Measurements from ENCODE around the gene ZYG11B. TPM values are rescaled to one million over a fixed set of nuclear protein-coding genes. Genes with fewer than 3 reads are reported as not detected.

The ZYG11B gene
- total and polyA plus RNA-seq, 2 experiments from 2014 or later, result 5.4 to 34.4 TPM

DNA sequence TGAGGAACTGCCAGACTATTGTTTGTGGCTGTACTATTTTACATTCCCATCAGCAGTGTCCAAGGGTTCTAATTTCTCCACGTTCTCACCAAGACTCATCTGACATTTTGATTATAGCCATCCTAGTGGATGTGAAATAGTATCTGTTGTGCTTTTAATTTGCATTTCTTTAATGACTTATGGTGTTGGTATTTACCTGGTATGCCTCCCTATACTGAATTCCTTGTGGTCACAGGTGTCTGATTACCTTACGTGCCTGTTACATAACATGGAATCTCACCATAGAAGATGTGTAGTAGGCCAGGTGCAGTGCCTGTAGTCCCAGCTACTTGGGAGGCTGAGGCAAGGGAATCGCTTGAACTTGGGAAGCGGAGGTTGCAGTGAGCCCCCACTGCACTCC lies 129.8 kb downstream of the ZYG11B start:
- no peaks in the 10 kb centered on the region for H3K9me2 ChIP-seq (replicated peaks; ENCODE audit: insufficient read depth)
- no peaks in the 10 kb centered on the region for H3K4me1 ChIP-seq (ENCODE audit: insufficient read depth)
- no peak overlapping the region for H3K4me3 ChIP-seq
- H4K20me1 ChIP-seq (ENCODE audit: insufficient read depth, poor library complexity, severe bottlenecking), result no peaks in the 10 kb centered on the region
- H3K9me3 ChIP-seq (ENCODE audit: low read depth), result no peaks in the 10 kb centered on the region
- TF ChIP-seq, protein P1, sequence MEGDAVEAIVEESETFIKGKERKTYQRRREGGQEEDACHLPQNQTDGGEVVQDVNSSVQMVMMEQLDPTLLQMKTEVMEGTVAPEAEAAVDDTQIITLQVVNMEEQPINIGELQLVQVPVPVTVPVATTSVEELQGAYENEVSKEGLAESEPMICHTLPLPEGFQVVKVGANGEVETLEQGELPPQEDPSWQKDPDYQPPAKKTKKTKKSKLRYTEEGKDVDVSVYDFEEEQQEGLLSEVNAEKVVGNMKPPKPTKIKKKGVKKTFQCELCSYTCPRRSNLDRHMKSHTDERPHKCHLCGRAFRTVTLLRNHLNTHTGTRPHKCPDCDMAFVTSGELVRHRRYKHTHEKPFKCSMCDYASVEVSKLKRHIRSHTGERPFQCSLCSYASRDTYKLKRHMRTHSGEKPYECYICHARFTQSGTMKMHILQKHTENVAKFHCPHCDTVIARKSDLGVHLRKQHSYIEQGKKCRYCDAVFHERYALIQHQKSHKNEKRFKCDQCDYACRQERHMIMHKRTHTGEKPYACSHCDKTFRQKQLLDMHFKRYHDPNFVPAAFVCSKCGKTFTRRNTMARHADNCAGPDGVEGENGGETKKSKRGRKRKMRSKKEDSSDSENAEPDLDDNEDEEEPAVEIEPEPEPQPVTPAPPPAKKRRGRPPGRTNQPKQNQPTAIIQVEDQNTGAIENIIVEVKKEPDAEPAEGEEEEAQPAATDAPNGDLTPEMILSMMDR (IDR thresholded peaks at IDR 0.05; ENCODE audit: poor library complexity), result no peak
- TF ChIP-seq EZH2phosphoT487 (IDR thresholded peaks at IDR 0.05; ENCODE audit: low read depth, severe bottlenecking, unreplicated experiment) (no peak), EZH2 (IDR thresholded peaks at IDR 0.05; ENCODE audit: borderline replicate concordance) (no peak)
- 97% methylated on average over 4 of the region's 4 CpGs for WGBS (ENCODE audit: low lambda C conversion rate, missing lambda C conversion rate)
- no peak overlapping the region for H3K27ac ChIP-seq
- H3K4me2 ChIP-seq, result no peak overlapping the region
- H3K79me2 ChIP-seq, result no peaks in the 10 kb centered on the region
- no peak overlapping the region for H2AFZ ChIP-seq
- H3K36me3 ChIP-seq (replicated peaks; ENCODE audit: insufficient read depth, low read depth), result no peaks in the 10 kb centered on the region
- DNase-seq (ENCODE audit: low spot score), result no peak
- no peaks in the 10 kb centered on the region for H3K27me3 ChIP-seq

DNA sequence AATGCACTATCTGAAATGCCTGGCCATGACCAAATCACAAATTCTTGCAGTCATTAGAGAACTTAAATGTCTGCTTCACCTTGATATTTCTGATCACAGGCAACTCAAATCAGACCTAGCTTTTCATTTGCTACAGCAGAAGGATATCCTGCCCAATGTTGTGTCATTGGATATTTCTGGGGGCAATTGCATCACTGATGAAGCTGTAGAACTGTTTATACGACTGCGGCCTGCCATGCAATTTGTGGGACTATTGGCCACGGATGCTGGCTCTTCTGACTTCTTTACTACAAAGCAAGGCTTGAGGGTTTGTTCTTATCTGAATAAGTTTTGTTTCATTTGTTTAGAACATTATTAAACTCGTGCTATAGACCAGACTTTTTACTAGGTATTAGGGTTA lies 131.2 kb downstream of the ZYG11B start:
- DNase-seq (ENCODE audit: low spot score), result no peak
- Histone ChIP-seq H3K27ac (no peak overlapping the region), H3K79me2 (no peaks in the 10 kb centered on the region), H3K36me3 (replicated peaks; ENCODE audit: insufficient read depth, low read depth) (no peaks in the 10 kb centered on the region), H3K4me3 (no peak overlapping the region), H3K4me1 (ENCODE audit: insufficient read depth) (no peaks in the 10 kb centered on the region), H3K27me3 (no peaks in the 10 kb centered on the region), H3K4me2 (no peak overlapping the region), H3K9me3 (ENCODE audit: low read depth) (no peaks in the 10 kb centered on the region), H2AFZ (no peak overlapping the region), H3K9me2 (replicated peaks; ENCODE audit: insufficient read depth) (no peaks in the 10 kb centered on the region), H4K20me1 (ENCODE audit: insufficient read depth, poor library complexity, severe bottlenecking) (no peaks in the 10 kb centered on the region)
- TF ChIP-seq EZH2 (IDR thresholded peaks at IDR 0.05; ENCODE audit: borderline replicate concordance) (no peak), EZH2phosphoT487 (IDR thresholded peaks at IDR 0.05; ENCODE audit: low read depth, severe bottlenecking, unreplicated experiment) (no peak)
- TF ChIP-seq, protein P1 (IDR thresholded peaks at IDR 0.05; ENCODE audit: poor library complexity), result no peak
- WGBS (ENCODE audit: low lambda C conversion rate, missing lambda C conversion rate), result 80% methylated on average over 4 of the region's 4 CpGs

DNA sequence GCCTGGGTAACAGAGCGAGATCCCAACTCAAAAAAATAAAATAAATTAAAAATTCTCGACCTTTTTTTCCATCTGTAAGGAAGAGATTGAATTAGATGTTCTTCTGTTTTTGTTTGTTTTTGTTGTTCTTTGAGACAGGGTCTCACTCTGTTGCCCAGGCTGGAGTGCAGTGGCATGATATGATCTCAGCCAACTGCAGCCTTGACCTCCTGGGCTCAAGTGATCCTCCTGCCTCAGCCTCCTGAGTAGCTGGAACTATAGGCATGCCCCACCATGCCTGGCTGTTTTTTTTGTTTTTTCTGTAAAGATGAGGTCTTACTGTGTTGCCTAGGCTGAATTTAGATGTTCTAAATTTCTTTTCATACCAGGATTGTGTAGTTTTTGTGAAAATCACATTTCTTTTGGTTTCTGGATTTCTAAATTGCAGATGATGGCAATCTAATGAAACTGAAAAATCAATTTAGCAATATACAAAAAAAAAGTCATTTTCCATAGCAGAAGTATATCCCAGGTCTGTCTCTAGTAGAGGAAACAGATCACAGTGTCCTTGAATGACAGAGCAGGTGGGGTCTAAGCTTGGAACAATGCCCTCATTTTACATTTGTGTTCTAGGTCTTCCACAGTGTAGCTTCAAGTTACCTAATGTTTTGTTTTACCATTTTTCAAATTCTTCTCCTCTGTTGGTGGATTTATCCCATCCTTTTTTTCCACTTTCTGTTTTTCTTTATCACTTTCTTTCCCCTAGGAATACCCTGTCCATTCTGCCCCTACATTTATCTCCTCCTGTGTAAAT lies 136.6 kb downstream of the ZYG11B start:
- DNase-seq (ENCODE audit: low spot score), result no peak
- TF ChIP-seq, protein P1 (IDR thresholded peaks at IDR 0.05; ENCODE audit: poor library complexity), result no peak
- no peak for TF ChIP-seq EZH2 (IDR thresholded peaks at IDR 0.05; ENCODE audit: borderline replicate concordance)
- WGBS (ENCODE audit: low lambda C conversion rate, missing lambda C conversion rate), result 81% methylated on average over 2 of the region's 2 CpGs
- Histone ChIP-seq H3K27ac (no peak overlapping the region), H3K36me3 (replicated peaks; ENCODE audit: insufficient read depth, low read depth) (no peaks in the 10 kb centered on the region), H3K79me2 (no peaks in the 10 kb centered on the region), H3K9me2 (replicated peaks; ENCODE audit: insufficient read depth) (no peaks in the 10 kb centered on the region), H3K9me3 (ENCODE audit: low read depth) (no peaks in the 10 kb centered on the region), H3K4me1 (ENCODE audit: insufficient read depth) (peaks cover 7% of the 10 kb centered on the region), H4K20me1 (ENCODE audit: insufficient read depth, poor library complexity, severe bottlenecking) (no peaks in the 10 kb centered on the region), H3K4me2 (no peak overlapping the region), H3K4me3 (no peak overlapping the region), H2AFZ (no peak overlapping the region), H3K27me3 (no peaks in the 10 kb centered on the region)

Data from hepatocyte (in vitro differentiated cells).